Muscle layer of duodenum (tissue), 2 donors: ENCODE data around the gene TAB2.
"Not testable (repeated sequence)": the region's sequence is repeated elsewhere in the genome, so short reads cannot be mapped to it uniquely, and the experiment has no call there.

ENCODE experiments used
- H3K27ac ChIP-seq: one replicate; pipeline ENCODE4 v1.7.0; 2013; ENCODE audit warnings: mild to moderate bottlenecking, low read length
- H3K27me3 ChIP-seq: one replicate; pipeline ENCODE4 v1.7.0; 2013; ENCODE audit warnings: low read depth, mild to moderate bottlenecking, control low read depth, low read length
- H3K36me3 ChIP-seq, 2 donors: one replicate each; pipeline ENCODE4 v1.7.0; 2013; ENCODE audit warnings: low read length in 2 of 2, control low read depth in 1 of 2, mild to moderate bottlenecking in 1 of 2; ENCODE audit not compliant: insufficient read depth in 2 of 2, control insufficient read depth in 1 of 2
- H3K4me1 ChIP-seq, 2 donors: one replicate each; pipeline ENCODE4 v1.7.0; 2013; ENCODE audit warnings: low read length in 2 of 2, mild to moderate bottlenecking in 2 of 2, control low read depth in 1 of 2, moderate library complexity in 1 of 2; ENCODE audit not compliant: insufficient read depth in 2 of 2, control insufficient read depth in 1 of 2
- H3K4me3 ChIP-seq, 2 donors: one replicate each; pipeline ENCODE4 v1.7.0; 2013; ENCODE audit warnings: low read length in 2 of 2, low read depth in 1 of 2, mild to moderate bottlenecking in 1 of 2
- H3K9me3 ChIP-seq, 2 donors: one replicate each; pipeline ENCODE4 v1.7.0; 2013; ENCODE audit warnings: low read length in 2 of 2, control low read depth in 1 of 2, mild to moderate bottlenecking in 1 of 2; ENCODE audit not compliant: control insufficient read depth in 1 of 2
- donor health status: healthy.

Gene TAB2

GRCh38 chr6:149334682-149335160 is 17.2 kb downstream of the TAB2 start:
- Histone ChIP-seq H3K36me3 (no peaks in the 10 kb centered on the region), H3K4me1 (peaks cover 15 to 69% of the 10 kb centered on the region in 2 donors)

GRCh38 chr6:149335924-149336608 is 18.6 kb downstream of the TAB2 start:
- Histone ChIP-seq H3K4me3 (no peak overlapping the region), H3K36me3 (no peaks in the 10 kb centered on the region), H3K27ac (peak overlapping the region; percentile 16), H3K27me3 (no peaks in the 10 kb centered on the region), H3K9me3 (no peaks in the 10 kb centered on the region), H3K4me1 (peaks cover 15 to 78% of the 10 kb centered on the region in 2 donors)

More at GRCh38 chr6:149334682-149335160, 17.2 kb downstream of the TAB2 start:
- H3K27me3 ChIP-seq, result no peaks in the 10 kb centered on the region
- H3K9me3 ChIP-seq, result no peaks in the 10 kb centered on the region
- H3K4me3 ChIP-seq, result no peak overlapping the region
- H3K27ac ChIP-seq, result peak overlapping the region; percentile 7

- no peaks in the 10 kb centered on the region for H3K9me3 ChIP-seq
- peak overlapping the region; percentile 16 for H3K27ac ChIP-seq
- peaks cover 16 to 79% of the 10 kb centered on the region in 2 donors for H3K4me1 ChIP-seq
- H3K4me3 ChIP-seq, result no peak overlapping the region
- H3K27me3 ChIP-seq, result no peaks in the 10 kb centered on the region
- no peaks in the 10 kb centered on the region for H3K36me3 ChIP-seq
Measured at GRCh38 chr6:149336609-149336928, 19.1 kb downstream of the TAB2 start.

GRCh38 chr6:149337320-149337719 is 19.8 kb downstream of the TAB2 start:
- Histone ChIP-seq H3K27me3 (no peaks in the 10 kb centered on the region), H3K9me3 (no peaks in the 10 kb centered on the region), H3K27ac (no peak overlapping the region), H3K4me1 (peaks cover 18 to 79% of the 10 kb centered on the region in 2 donors), H3K4me3 (no peak overlapping the region), H3K36me3 (no peaks in the 10 kb centered on the region)

GRCh38 chr6:149340200-149340599 is 22.7 kb downstream of the TAB2 start:
- Histone ChIP-seq H3K9me3 (no peaks in the 10 kb centered on the region), H3K27ac (no peak overlapping the region), H3K4me1 (peaks cover 23 to 78% of the 10 kb centered on the region in 2 donors), H3K27me3 (no peaks in the 10 kb centered on the region), H3K36me3 (no peaks in the 10 kb centered on the region), H3K4me3 (no peak overlapping the region)

- Histone ChIP-seq H3K4me1 (peaks cover 17 to 57% of the 10 kb centered on the region in 2 donors), H3K27me3 (no peaks in the 10 kb centered on the region), H3K36me3 (no peaks in the 10 kb centered on the region), H3K27ac (no peak overlapping the region), H3K4me3 (no peak overlapping the region), H3K9me3 (no peaks in the 10 kb centered on the region)
Measured at GRCh38 chr6:149342525-149342924, 25.0 kb downstream of the TAB2 start.

GRCh38 chr6:149343501-149343900 is 26.0 kb downstream of the TAB2 start:
- Histone ChIP-seq H3K4me3 (no peak overlapping the region), H3K27me3 (no peaks in the 10 kb centered on the region), H3K4me1 (peaks cover 17 to 47% of the 10 kb centered on the region in 2 donors), H3K9me3 (no peaks in the 10 kb centered on the region), H3K36me3 (no peaks in the 10 kb centered on the region), H3K27ac (no peak overlapping the region)

GRCh38 chr6:149346078-149346477 is 28.6 kb downstream of the TAB2 start:
- Histone ChIP-seq H3K27ac (no peak overlapping the region), H3K9me3 (no peaks in the 10 kb centered on the region), H3K4me1 (peaks cover 17 to 38% of the 10 kb centered on the region in 2 donors), H3K36me3 (no peaks in the 10 kb centered on the region), H3K4me3 (no peak overlapping the region), H3K27me3 (no peaks in the 10 kb centered on the region)

GRCh38 chr6:149347067-149347466 is 29.6 kb downstream of the TAB2 start:
- no peaks in the 10 kb centered on the region for H3K36me3 ChIP-seq
- no peak overlapping the region for H3K27ac ChIP-seq
- H3K27me3 ChIP-seq, result no peaks in the 10 kb centered on the region
- H3K9me3 ChIP-seq, result no peaks in the 10 kb centered on the region
- H3K4me3 ChIP-seq, result no peak overlapping the region
- H3K4me1 ChIP-seq, result peaks cover 10 to 37% of the 10 kb centered on the region in 2 donors

GRCh38 chr6:149349279-149349678 is 31.8 kb downstream of the TAB2 start:
- H3K9me3 ChIP-seq, H3K27ac ChIP-seq, H3K4me3 ChIP-seq, H3K27me3 ChIP-seq, H3K36me3 ChIP-seq: not testable (repeated sequence)
- H3K4me1 ChIP-seq, result peaks cover 0 to 22% of the 10 kb centered on the region in 2 donors

GRCh38 chr6:149354009-149354408 is 36.5 kb downstream of the TAB2 start:
- peaks cover 0 to 17% of the 10 kb centered on the region in 2 donors for H3K4me1 ChIP-seq
- no peak overlapping the region for H3K27ac ChIP-seq
- no peak overlapping the region for H3K4me3 ChIP-seq
- H3K9me3 ChIP-seq, result no peaks in the 10 kb centered on the region
- H3K36me3 ChIP-seq, result no peaks in the 10 kb centered on the region
- H3K27me3 ChIP-seq, result no peaks in the 10 kb centered on the region
